Neutrophil (primary cell): ENCODE measurements around the gene CAP1.

Experiments
- H3K27ac ChIP-seq: fragments of 200-600 bp; sonication (generic); 2 replicates; pipeline ENCODE4 v1.5.1; 2016; ENCODE audit warnings: mild to moderate bottlenecking, moderate library complexity
- H3K27me3 ChIP-seq: fragments of 200-600 bp; sonication (generic); 2 replicates; pipeline ENCODE4 v1.6.0; 2016; ENCODE audit warnings: mild to moderate bottlenecking
- H3K36me3 ChIP-seq: fragments of 200-600 bp; sonication (generic); 2 replicates; pipeline ENCODE4 v1.5.1; 2017
- H3K4me1 ChIP-seq, 2 experiments: fragments of 200-600 bp in 1 of 2; sonication (generic) in 1 of 2; 1 replicate in 1 of 2; 2 replicates in 1 of 2; pipeline versions ENCODE4 v1.5.1 to v1.6.1; 2013 to 2016; ENCODE audit warnings: low read depth in 1 of 2, low read length in 1 of 2, mild to moderate bottlenecking in 1 of 2, moderate library complexity in 1 of 2; ENCODE audit not compliant: control insufficient read depth in 1 of 2, insufficient read depth in 1 of 2
- H3K4me3 ChIP-seq, 2 experiments: fragments of 200-600 bp in 1 of 2; sonication (generic) in 1 of 2; 1 replicate in 1 of 2; 2 replicates in 1 of 2; pipeline ENCODE4 v1.5.1; 2013 to 2016; ENCODE audit warnings: low read depth in 1 of 2, low read length in 1 of 2, mild to moderate bottlenecking in 1 of 2, moderate library complexity in 1 of 2
- H3K9me3 ChIP-seq: fragments of 200-600 bp; sonication (generic); 2 replicates; pipeline ENCODE4 v1.5.1; 2016
- CTCF ChIP-seq: fragments of 200-600 bp; sonication (generic); IDR thresholded peaks from 2 replicates; pipeline ENCODE4 v1.5.1; 2016; ENCODE audit warnings: antibody characterized with exemption

Gene CAP1

GRCh38 chr1:40014812-40015594, 25.5 kb upstream of the CAP1 start:
- Histone ChIP-seq H3K36me3 (no peaks in the 10 kb centered on the region), H3K27me3 (no peaks in the 10 kb centered on the region), H3K9me3 (no peaks in the 10 kb centered on the region), H3K27ac (peak overlapping the region; percentile 47), H3K4me1 (peaks cover 0 to 3% of the 10 kb centered on the region in 2 experiments), H3K4me3 (no peak overlapping the region)
- TF ChIP-seq CTCF, result no peak

- no peak for TF ChIP-seq CTCF
- Histone ChIP-seq H3K4me3 (no peak overlapping the region), H3K4me1 (peaks cover 0 to 3% of the 10 kb centered on the region in 2 experiments), H3K27ac (no peak overlapping the region), H3K9me3 (no peaks in the 10 kb centered on the region), H3K36me3 (no peaks in the 10 kb centered on the region), H3K27me3 (no peaks in the 10 kb centered on the region)
These were observed 22.5 kb upstream of the CAP1 start for GRCh38 chr1:40017951-40018575.

- no peak for TF ChIP-seq CTCF
- Histone ChIP-seq H3K4me3 (no peak overlapping the region), H3K27ac (no peak overlapping the region), H3K36me3 (no peaks in the 10 kb centered on the region), H3K4me1 (no peaks in the 10 kb centered on the region), H3K9me3 (no peaks in the 10 kb centered on the region), H3K27me3 (no peaks in the 10 kb centered on the region)
These were observed 20.0 kb upstream of the CAP1 start for GRCh38 chr1:40020447-40021085.

- TF ChIP-seq CTCF, result no peak
- no peak overlapping the region for H3K27ac ChIP-seq
- no peaks in the 10 kb centered on the region for H3K9me3 ChIP-seq
- peaks cover 8% of the 10 kb centered on the region for H3K27me3 ChIP-seq
- no peak overlapping the region for H3K4me3 ChIP-seq
- H3K4me1 ChIP-seq, result no peaks in the 10 kb centered on the region
- no peaks in the 10 kb centered on the region for H3K36me3 ChIP-seq
These were observed 17.1 kb upstream of the CAP1 start for GRCh38 chr1:40023379-40023944.

- H3K36me3 ChIP-seq, result no peaks in the 10 kb centered on the region
- TF ChIP-seq CTCF, result no peak
- H3K27me3 ChIP-seq, result peaks cover 8% of the 10 kb centered on the region
- H3K27ac ChIP-seq, result no peak overlapping the region
- no peaks in the 10 kb centered on the region for H3K4me1 ChIP-seq
- no peak overlapping the region for H3K4me3 ChIP-seq
- no peaks in the 10 kb centered on the region for H3K9me3 ChIP-seq
These were observed 15.9 kb upstream of the CAP1 start for GRCh38 chr1:40024671-40025070.
